IPS DF 4.7 (cell line): Measurements from ENCODE around the gene GALNT10.
"Not testable (repeated sequence)": the region's sequence is repeated elsewhere in the genome, so short reads cannot be mapped to it uniquely, and the experiment has no call there.

ENCODE experiments used
- DNase-seq: peaks from one replicate; pipeline ENCODE4 v3.0.0-alpha.2; 2013; ENCODE audit warnings: low spot score; ENCODE audit errors: extremely low read depth

The GALNT10 gene

GRCh38 chr5:154355129-154355611, 164.6 kb downstream of the GALNT10 start:
- DNase-seq = no peak

DNA sequence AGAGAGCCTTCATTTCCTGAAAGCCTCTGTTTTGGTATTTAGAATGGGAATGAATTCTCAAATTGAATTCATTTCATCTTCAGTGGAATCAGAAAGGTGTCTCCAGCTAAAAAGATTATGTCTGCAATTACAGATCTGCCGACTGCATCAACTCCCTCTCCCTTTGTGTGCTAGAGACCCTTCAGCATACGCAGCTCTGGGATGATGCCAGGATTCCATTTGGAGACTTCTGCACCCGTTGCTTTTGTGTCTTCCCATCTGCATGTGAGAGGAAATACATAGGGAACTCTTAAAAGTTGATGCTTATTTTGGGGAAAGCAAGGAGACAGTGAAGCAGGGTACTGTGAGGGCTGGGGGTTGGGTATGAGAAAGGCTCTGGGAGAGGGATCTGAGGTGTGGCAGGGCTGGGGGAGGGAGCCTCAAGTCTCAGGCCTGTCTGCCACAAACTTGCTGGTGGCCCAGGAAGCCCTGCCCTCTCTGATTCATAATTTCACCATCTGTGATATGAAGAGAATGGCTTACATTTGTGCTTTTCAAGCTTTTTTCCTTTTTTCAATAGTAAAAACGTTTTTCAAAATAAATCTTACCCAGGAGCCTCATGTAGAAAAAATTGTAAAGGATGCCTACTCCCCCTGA, 165.6 kb downstream of the GALNT10 start:
- no peak for DNase-seq

- no peak for DNase-seq
These were observed 166.4 kb downstream of the GALNT10 start for GRCh38 chr5:154356958-154357357.

DNA sequence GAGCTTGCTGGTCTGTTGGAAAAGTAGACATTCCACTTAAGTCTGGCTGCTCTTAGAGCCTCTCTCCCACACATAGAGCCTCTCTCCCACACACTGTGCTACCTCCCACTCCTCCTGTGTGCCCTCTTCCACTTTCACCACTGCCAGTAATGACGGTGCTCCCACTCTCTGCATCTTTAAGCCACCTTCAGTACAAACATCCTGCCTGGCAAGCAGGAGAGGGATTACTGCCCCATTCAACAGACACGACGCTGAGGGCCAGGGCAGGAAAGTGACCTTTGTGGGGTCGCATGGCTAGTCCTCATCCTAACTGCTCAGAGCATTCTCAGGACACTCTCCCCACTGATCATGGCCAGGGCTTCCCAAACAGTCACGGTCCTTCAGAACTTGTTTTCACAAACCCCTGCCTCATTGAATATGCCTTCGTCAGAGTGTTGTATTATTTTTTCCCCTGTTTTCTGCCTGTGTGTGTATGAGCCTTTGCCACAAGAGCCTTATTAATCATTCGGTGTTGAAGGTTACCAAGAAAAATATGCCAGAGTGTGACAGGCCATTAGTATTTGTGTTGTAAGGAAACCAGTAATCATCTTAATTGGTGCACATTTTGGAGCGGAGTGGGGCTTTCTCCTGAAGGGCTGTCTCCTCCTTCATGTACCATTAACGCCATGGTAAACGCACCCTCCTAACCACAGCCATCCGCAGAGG, 168.1 kb downstream of the GALNT10 start:
- no peak for DNase-seq

DNA sequence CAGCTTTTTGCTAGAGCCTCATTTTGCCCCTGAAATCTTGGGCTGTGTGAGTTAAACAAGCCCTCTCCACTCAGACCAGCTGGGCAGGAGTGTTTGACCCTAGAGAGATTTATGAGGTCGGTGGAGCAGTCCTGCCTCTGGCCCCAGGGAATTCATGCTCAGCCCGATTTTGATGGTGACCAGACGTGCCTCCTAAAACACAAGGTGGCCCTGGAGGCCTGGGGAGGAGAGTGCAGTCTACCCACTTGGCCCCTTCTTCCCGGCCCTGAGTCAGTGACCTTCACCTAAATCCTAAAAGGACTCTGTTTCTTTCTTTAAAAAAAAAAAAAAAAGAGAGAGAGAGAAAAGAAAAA, 168.7 kb downstream of the GALNT10 start:
- no peak for DNase-seq

DNA sequence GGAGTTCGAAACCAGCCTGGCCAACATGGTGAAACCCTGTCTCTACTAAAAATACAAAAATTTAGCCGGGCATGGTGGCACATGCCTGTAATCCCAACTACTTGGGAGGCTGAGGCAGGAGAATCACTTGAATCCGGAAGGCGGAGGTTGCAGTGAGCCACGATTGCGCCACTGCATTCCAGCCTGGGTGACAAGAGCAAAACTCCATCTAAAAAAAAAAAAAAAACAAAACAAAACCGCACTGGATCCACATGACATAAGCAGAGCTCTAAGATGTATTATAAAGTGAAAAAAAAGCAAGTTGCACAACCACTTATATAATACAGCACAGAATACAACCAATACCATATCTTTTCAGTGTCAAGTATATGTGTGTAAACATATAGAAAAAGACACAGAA, 169.7 kb downstream of the GALNT10 start:
- DNase-seq = not testable (repeated sequence)

DNA sequence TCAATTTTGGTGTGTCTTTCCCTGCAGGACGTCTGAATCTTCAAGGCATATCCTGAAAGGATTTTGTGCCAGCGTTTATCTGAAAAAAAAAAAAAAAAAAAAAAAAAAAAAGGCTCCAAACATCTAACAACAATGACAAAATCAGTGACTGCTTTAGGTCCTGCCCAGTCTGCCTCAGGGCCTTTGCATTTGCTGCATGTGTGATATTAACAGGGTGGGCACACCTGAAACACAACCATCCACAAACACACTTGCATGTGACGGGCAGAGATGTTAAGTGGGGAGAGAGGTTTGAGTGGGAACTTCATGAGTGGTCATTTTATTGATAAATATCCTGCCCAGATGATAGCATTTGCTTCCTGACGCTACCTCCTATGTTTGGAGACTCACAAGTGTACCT, 172.9 kb downstream of the GALNT10 start:
- DNase-seq = no peak

- DNase-seq = no peak
These were observed 174.2 kb downstream of the GALNT10 start for GRCh38 chr5:154364771-154365170.

GRCh38 chr5:154365823-154366222, 175.3 kb downstream of the GALNT10 start:
- DNase-seq = no peak

- no peak for DNase-seq
These were observed 175.8 kb downstream of the GALNT10 start for GRCh38 chr5:154366353-154366752.

DNA sequence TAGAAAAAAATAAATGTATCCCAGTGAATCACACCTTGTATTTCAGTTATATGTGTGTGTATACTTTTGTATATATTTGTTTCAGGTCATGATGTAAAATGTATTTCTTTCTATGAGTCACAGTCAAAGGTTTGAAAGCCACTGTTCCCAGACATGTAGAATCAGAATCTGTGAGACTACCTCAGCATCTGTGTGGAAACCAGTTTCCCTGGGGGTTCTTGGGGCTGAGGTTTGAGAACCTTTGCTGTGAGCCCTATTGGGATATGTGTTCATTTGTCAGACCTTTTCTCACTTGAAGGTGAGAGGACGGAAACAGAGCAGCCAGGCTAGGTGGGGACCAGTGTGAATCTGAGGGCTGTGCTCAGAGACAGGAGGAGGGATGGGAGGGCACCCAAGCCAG, 176.6 kb downstream of the GALNT10 start:
- DNase-seq = no peak

DNA sequence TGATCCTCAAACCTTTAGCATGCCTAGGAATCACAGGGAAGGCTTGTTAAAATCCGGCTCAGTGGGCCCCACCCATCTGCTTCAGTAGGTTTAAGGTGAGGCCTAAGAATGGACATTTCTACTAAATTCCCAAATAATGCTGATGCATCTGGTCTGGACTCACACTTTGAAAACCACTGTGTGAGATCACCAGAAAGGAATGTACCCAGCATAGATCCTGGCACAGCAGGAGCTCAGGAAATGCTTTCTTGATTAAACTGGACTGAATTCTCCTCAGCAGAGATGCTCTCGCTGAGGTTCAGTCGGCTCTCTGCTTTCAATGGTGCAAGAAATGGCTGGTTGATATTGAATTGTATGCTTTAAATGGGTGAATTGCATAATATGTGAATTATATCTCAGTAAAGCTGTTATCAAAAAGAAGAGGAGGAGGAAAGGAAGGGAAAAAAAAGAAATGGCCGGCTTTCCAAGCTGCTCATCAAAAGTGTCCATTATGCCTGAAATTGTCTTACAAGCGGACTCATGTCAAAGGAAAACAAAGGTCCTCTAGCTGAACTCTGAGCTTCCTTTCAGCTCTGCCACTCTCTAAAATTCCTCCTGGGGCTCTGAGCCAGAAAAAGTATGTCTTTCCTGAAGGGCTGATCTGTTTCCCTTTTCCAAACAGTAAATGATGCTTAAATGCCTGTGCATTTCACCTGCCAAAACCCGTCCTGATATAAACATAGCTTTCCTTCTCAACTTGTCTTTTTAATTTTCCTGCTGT, 177.7 kb downstream of the GALNT10 start:
- DNase-seq = peak; percentile 76

- no peak for DNase-seq
These were observed 179.1 kb downstream of the GALNT10 start for GRCh38 chr5:154369682-154370081.

- DNase-seq = no peak
These were observed 179.6 kb downstream of the GALNT10 start for GRCh38 chr5:154370119-154370518.

DNA sequence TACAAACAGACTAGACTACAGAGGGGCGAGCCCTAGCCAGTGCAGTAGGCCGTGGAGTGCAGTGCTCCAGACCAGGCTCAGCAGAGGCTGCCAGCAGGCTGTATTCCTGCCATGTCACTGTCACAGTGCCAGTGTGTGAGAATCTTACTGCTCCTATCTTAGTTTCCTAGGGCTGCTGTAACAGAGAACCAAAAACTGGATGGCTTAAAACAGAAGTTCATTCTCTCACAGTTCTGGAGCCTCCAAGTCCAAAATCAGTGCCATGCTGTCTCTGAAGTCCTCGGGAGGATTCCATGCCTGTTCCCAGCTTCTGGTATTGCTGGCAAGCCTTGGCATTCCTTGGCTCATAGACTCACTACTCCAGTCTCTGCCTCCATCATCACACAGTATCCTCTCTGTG, 180.3 kb downstream of the GALNT10 start:
- no peak for DNase-seq

DNA sequence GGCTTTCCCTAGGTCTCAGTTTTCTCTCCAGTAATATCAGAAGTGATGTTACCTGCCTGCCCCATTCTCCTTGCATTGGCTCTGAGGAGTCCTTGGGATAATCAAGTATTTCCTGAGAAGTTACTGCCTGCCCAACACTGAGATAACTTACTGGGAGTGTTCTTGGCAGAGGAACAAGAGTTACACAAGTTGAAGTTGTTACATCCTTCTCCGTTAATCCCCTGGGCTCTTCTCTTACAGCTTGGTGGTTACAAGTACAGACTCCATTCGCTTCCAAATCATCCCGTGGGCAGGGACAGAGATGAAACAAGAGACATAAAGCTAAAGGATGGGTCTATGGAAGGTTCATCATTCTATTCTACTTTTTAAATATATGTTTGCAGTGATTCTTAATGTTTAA, 181.2 kb downstream of the GALNT10 start:
- no peak for DNase-seq

DNA sequence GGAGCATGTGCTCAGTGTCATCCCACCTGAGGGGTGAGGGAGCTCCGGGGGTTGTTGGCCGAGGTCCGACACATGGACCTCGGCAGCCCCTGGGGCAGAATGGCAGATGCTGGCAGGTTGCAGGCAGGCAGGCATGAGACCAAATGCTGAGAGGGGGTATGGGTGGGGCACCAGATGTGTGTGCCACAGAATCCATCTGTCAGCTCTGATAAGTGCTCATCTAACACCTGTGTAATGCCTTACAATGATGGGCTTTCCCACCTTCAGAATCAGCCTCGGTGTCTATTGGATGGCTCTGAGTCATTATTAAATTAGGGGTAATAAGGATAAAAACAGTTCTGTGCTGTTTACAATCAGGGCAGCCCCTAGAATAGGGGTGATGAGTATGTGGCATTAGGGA, 182.1 kb downstream of the GALNT10 start:
- DNase-seq = no peak

- DNase-seq = no peak
These were observed 182.8 kb downstream of the GALNT10 start for GRCh38 chr5:154373326-154373725.

DNA sequence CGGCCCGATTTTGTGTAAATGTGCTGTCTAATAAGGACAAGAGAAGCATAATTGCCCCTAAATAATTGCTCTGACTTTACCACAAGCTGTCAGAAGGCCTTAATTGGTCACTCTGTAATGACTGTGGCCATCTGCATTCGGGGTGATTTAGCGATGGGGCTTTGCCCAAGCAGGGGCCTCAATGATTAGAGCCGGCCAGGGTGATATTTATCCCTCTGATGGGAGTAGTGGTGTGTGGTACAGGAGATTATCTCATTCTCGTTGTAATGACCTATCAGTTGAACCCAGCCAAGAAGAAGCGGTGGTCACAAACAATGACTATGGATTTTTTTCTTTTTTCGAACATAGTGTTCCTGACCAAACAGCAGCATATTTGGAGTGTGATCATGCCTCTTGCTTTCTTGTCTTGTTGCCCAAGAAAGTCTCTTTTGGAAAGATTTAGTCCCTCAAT, 183.2 kb downstream of the GALNT10 start:
- no peak for DNase-seq

- DNase-seq = no peak
These were observed 183.7 kb downstream of the GALNT10 start for GRCh38 chr5:154374264-154374663.

GRCh38 chr5:154375329-154376008, 184.9 kb downstream of the GALNT10 start:
- no peak for DNase-seq

DNA sequence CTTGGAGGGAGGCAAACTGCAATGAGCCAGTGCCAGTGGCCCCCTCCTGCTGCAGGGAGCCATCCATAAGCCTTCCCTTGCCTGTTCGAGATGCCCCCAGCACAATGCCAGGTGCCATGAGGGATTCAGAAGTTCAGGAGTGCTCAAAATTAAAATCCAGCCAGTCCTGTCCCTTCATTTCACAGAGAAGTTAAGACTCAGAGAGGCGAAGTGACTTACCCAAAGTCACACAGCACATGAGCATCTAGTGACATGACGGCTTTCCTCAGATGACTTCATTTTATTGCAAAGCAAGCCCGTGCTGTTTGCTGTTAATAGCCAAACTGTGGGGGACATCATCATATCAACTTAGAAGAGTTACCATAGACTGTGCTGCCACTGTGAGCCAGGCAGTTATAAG, 185.9 kb downstream of the GALNT10 start:
- DNase-seq = no peak
